ENCODE data around the gene ACP4.

DNA sequence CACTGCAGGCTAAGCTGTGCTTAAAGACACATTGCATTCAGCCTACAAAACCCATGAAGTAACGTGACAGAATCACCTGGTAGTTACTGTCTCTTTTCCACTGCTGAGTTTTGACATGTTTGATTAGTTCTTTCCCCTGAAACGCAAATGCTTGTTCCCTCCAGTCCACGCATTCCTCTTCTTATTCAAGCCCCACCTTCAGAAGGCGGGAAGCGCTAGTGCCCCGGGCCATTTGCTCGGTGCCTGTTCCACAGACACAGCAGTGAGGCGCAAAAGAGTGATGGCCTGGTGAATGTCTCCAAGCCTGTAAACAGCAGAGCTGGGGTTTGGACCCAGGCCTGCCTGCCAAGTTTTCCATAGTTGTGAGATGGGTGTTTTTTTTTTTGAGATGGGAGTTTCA, 10.9 kb downstream of the ACP4 start:
- TF ChIP-seq CTCF (IDR thresholded peaks at IDR 0.05) = no peak
- TF ChIP-seq POLR2A (IDR thresholded peaks at IDR 0.05) = no peak
